B cell (primary cell): Measurements from ENCODE around the gene ARAP2. TPM values are rescaled to one million over a fixed set of nuclear protein-coding genes. Genes with fewer than 3 reads are reported as not detected.

Experiments
- ATAC-seq: fragments of 200-7000 bp; cut with Tn5 transposase; one replicate; pipeline ENCODE4 v1.10.0; 2021; ENCODE audit warnings: low read depth, mild to moderate bottlenecking, moderate number of reproducible peaks, moderate library complexity
- CTCF ChIA-PET: fragments of 350-600 bp; sonication (Branson Sonifier 250); formaldehyde crosslinking; loops from one replicate; lab custom pipeline; 2021; ENCODE audit warnings: antibody characterized with exemption, inconsistent platforms; lab: Charles Lee
- POLR2A ChIA-PET: fragments of 350-600 bp; sonication (Branson Sonifier 250); formaldehyde crosslinking; loops from one replicate; lab custom pipeline; 2021; ENCODE audit warnings: antibody characterized with exemption; lab: Charles Lee
- DNase-seq: peaks from one replicate; pipeline ENCODE4 v3.0.0; 2013
- H2AFZ ChIP-seq: 2 replicates; pipeline ENCODE4 v1.6.1; 2012; ENCODE audit warnings: mild to moderate bottlenecking, low read depth, low read length; ENCODE audit not compliant: insufficient read depth, poor library complexity, severe bottlenecking
- H3K27ac ChIP-seq, 2 donors: 1 replicate in 1 of 2; 2 replicates in 1 of 2; pipeline ENCODE4 v1.5.1; 2012 to 2013; ENCODE audit warnings: low read length in 2 of 2, mild to moderate bottlenecking in 2 of 2, moderate library complexity in 1 of 2
- H3K27me3 ChIP-seq, 4 experiments: fragments of 200-600 bp in 1 of 4; sonication (generic) in 1 of 4; replicated peaks in 1 of 4; 1 replicate in 2 of 4; 2 replicates in 2 of 4; pipeline versions ENCODE4 v1.6.1 to v1.7.0; 2013 to 2016; ENCODE audit warnings: low read length in 3 of 4, mild to moderate bottlenecking in 2 of 4, mixed read lengths in 1 of 4, moderate library complexity in 1 of 4; ENCODE audit not compliant: insufficient read depth in 4 of 4, control insufficient read depth in 3 of 4; ENCODE audit errors: control extremely low read depth in 1 of 4
- H3K36me3 ChIP-seq, 2 experiments: replicated peaks in 1 of 2; 1 replicate in 1 of 2; 2 replicates in 1 of 2; pipeline versions ENCODE4 v1.6.1 to v1.7.1; 2013; ENCODE audit warnings: low read length in 1 of 2; ENCODE audit not compliant: insufficient read depth in 2 of 2, control insufficient read depth in 1 of 2; ENCODE audit errors: control extremely low read depth in 1 of 2, extremely low read depth in 1 of 2
- H3K4me1 ChIP-seq, 2 donors: fragments of 200-600 bp in 1 of 2; sonication (generic) in 1 of 2; 1 replicate in 1 of 2; 2 replicates in 1 of 2; pipeline versions ENCODE4 v1.5.1 to v1.6.1; 2013 to 2017; ENCODE audit warnings: low read length in 2 of 2; ENCODE audit not compliant: control insufficient read depth in 2 of 2, insufficient read depth in 2 of 2
- H3K4me2 ChIP-seq: replicated peaks from 2 replicates; pipeline ENCODE3; 2012; ENCODE audit warnings: mild to moderate bottlenecking, low read depth, low read length; ENCODE audit not compliant: poor library complexity, severe bottlenecking
- H3K4me3 ChIP-seq, 5 experiments: fragments of 200-600 bp in 1 of 5; sonication (generic) in 1 of 5; 1 replicate in 3 of 5; 2 replicates in 2 of 5; pipeline versions ENCODE4 v1.5.1 to v1.7.0; 2011 to 2016; ENCODE audit warnings: low read length in 4 of 5, mild to moderate bottlenecking in 4 of 5, low read depth in 2 of 5, control low read depth in 1 of 5, moderate library complexity in 1 of 5; ENCODE audit not compliant: insufficient read depth in 1 of 5; ENCODE audit errors: control extremely low read depth in 1 of 5, extremely low read depth in 1 of 5
- H3K79me2 ChIP-seq: fragments of 200-600 bp; sonication (generic); one replicate; pipeline ENCODE4 v1.6.0; 2016; ENCODE audit warnings: low read length; ENCODE audit not compliant: control insufficient read depth, insufficient read depth
- H3K9ac ChIP-seq: fragments of 200-600 bp; sonication (generic); 2 replicates; pipeline ENCODE4 v1.6.1; 2017; ENCODE audit warnings: mild to moderate bottlenecking, low read length, moderate library complexity
- H3K9me3 ChIP-seq, 3 donors: one replicate each; pipeline versions ENCODE4 v1.6.1 to v1.7.1; 2013; ENCODE audit warnings: low read length in 2 of 3; ENCODE audit not compliant: control insufficient read depth in 2 of 3, insufficient read depth in 1 of 3; ENCODE audit errors: control extremely low read depth in 1 of 3
- H4K20me1 ChIP-seq: 2 replicates; pipeline ENCODE4 v1.6.0; 2012; ENCODE audit warnings: mild to moderate bottlenecking, low read length; ENCODE audit not compliant: insufficient read depth, control insufficient read depth, poor library complexity, severe bottlenecking
- H3K27ac Mint-ChIP-seq: one replicate; pipeline ENCODE4 v1.8.0; 2021; ENCODE audit warnings: mixed read lengths
- H3K27me3 Mint-ChIP-seq: one replicate; pipeline ENCODE4 v1.8.0; 2021; ENCODE audit warnings: mixed read lengths
- H3K4me1 Mint-ChIP-seq: one replicate; pipeline ENCODE4 v1.8.0; 2021; ENCODE audit warnings: mixed read lengths
- H3K4me3 Mint-ChIP-seq: one replicate; pipeline ENCODE4 v1.8.0; 2021; ENCODE audit warnings: mixed read lengths
- H3K9me3 Mint-ChIP-seq: one replicate; pipeline ENCODE4 v1.8.0; 2022; ENCODE audit warnings: mixed read lengths; ENCODE audit not compliant: insufficient read depth
- EZH2 ChIP-seq: IDR thresholded peaks from 2 replicates; pipeline ENCODE4 v1.6.1; 2012; ENCODE audit warnings: borderline replicate concordance, low read depth, mild to moderate bottlenecking, moderate library complexity, low read length; ENCODE audit not compliant: insufficient read depth, poor library complexity, severe bottlenecking
- WGBS: methylation state at CpG from one replicate; pipeline ENCODE4 v1.1.5; 2013; ENCODE audit warnings: missing lambda C conversion rate; ENCODE audit not compliant: insufficient coverage; 5-methylcytosine and 5-hydroxymethylcytosine counted together
- intact Hi-C: fragments of 100-400 bp; cut with micrococcal nuclease; formaldehyde crosslinking; loops from one replicate; pipeline ENCODE4 v1.10.0; 2022
- polyA plus RNA-seq: library from polyadenylated mRNA; depleted of rRNA; stranded (reverse); fragments of >200 nt; gene quantifications from 2 replicates; pipeline ENCODE4 v1.2.3, GENCODE V29; 2012
- total RNA-seq, 2 donors: library from RNA; stranded (reverse); fragments of 120-200 nt in 1 of 2; gene quantifications; 1 replicate in 1 of 2; 2 replicates in 1 of 2; pipeline versions ENCODE4 v1.2.3 to v1.2.4, GENCODE V29; 2013 to 2022
- TF ChIP-seq, protein P1 (sequence below): fragments of 200-600 bp; IDR thresholded peaks from one replicate; pipeline ENCODE4 v1.8.0; 2022; ENCODE audit warnings: antibody characterized with exemption, mild to moderate bottlenecking

The ARAP2 gene
- total and polyA plus RNA-seq, 2 donors (not counting 1 experiment from before 2014, with no cell fraction given) = 13.2 to 88.0 TPM

DNA sequence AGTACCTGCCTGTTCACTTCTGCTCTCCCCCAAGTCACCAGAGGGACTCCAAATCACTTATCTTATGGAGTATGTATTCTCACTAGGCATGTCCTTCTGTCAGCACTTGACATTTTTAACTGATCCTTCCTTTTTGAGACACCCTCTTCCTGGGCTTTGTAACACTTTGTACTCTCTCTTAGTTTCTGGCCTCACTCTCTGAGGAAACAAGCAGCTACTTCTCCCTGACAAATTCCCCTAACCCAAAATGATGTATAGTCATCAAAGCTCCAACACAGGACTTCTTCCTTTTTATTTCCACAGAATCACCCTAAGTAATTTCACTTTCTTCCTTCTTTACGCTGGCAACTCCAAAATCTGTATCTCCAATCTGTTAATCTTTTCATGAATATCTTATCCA lies 101.8 kb downstream of the ARAP2 start:
- TF ChIP-seq EZH2 = no peak
- TF ChIP-seq, protein P1, sequence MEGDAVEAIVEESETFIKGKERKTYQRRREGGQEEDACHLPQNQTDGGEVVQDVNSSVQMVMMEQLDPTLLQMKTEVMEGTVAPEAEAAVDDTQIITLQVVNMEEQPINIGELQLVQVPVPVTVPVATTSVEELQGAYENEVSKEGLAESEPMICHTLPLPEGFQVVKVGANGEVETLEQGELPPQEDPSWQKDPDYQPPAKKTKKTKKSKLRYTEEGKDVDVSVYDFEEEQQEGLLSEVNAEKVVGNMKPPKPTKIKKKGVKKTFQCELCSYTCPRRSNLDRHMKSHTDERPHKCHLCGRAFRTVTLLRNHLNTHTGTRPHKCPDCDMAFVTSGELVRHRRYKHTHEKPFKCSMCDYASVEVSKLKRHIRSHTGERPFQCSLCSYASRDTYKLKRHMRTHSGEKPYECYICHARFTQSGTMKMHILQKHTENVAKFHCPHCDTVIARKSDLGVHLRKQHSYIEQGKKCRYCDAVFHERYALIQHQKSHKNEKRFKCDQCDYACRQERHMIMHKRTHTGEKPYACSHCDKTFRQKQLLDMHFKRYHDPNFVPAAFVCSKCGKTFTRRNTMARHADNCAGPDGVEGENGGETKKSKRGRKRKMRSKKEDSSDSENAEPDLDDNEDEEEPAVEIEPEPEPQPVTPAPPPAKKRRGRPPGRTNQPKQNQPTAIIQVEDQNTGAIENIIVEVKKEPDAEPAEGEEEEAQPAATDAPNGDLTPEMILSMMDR = no peak
- no peaks in the 10 kb centered on the region for H3K4me1 ChIP-seq
- no peak for DNase-seq
- H4K20me1 ChIP-seq = no peaks in the 10 kb centered on the region
- no peak overlapping the region for H3K27ac Mint-ChIP-seq
- no peak overlapping the region for H3K4me2 ChIP-seq
- H3K27ac ChIP-seq = no peak overlapping the region
- no peaks in the 10 kb centered on the region for H3K27me3 ChIP-seq
- H3K9ac ChIP-seq = no peak overlapping the region
- H2AFZ ChIP-seq = no peak overlapping the region
- H3K9me3 Mint-ChIP-seq = no peaks in the 10 kb centered on the region
- H3K79me2 ChIP-seq = no peaks in the 10 kb centered on the region
- H3K27me3 Mint-ChIP-seq = no peaks in the 10 kb centered on the region
- no peaks in the 10 kb centered on the region for H3K9me3 ChIP-seq
- ChIA-PET POLR2A (no interaction called here), CTCF (no interaction called here)
- no peaks in the 10 kb centered on the region for H3K4me1 Mint-ChIP-seq
- H3K4me3 ChIP-seq = no peak overlapping the region
- intact Hi-C loops = no loop called here
- H3K36me3 ChIP-seq = peaks cover 3 to 42% of the 10 kb centered on the region in 2 experiments
- 87% methylated on average over 1 of the region's 1 CpG for WGBS
- H3K4me3 Mint-ChIP-seq = no peak overlapping the region
- ATAC-seq = no peak

DNA sequence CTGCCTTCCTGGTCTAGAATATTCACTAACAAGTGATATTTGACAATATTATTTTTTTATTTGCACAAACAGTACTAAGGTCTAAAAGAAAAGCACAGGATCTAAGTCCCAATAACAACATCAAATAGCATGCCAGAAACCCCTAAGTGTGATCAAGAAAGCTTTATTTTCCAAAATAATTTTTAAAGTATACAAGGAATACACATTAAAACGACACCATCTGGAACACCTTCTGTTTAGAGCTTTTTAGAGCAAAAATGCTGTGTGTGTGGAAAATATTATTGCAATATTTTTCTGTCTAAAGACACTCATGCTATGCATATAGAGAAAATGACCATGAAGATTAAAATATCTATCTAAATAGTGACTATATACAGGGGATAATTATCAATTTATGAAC lies 103.1 kb downstream of the ARAP2 start:
- Mint-ChIP-seq H3K27me3 (no peaks in the 10 kb centered on the region), H3K27ac (no peak overlapping the region), H3K4me3 (no peak overlapping the region), H3K4me1 (no peaks in the 10 kb centered on the region), H3K9me3 (no peaks in the 10 kb centered on the region)
- no peaks in the 10 kb centered on the region for H3K4me1 ChIP-seq
- WGBS = no CpG with 5 or more reads among the region's 1 CpG
- DNase-seq (no peak), ATAC-seq (no peak)
- no peak overlapping the region for H2AFZ ChIP-seq
- no peaks in the 10 kb centered on the region for H4K20me1 ChIP-seq
- no peak overlapping the region for H3K4me3 ChIP-seq
- no peak overlapping the region for H3K4me2 ChIP-seq
- ChIA-PET POLR2A (no interaction called here), CTCF (interaction anchor here (2.2 kb wide), 1 partner anchor 259 kb away, joined by 6 read pairs; no protein-coding TSS in a partner anchor)
- H3K27me3 ChIP-seq = no peaks in the 10 kb centered on the region
- no peaks in the 10 kb centered on the region for H3K9me3 ChIP-seq
- H3K9ac ChIP-seq = no peak overlapping the region
- intact Hi-C loops = no loop called here
- H3K36me3 ChIP-seq = peaks cover 0 to 36% of the 10 kb centered on the region in 2 experiments
- no peak for TF ChIP-seq EZH2
- TF ChIP-seq, protein P1 = no peak
- no peak overlapping the region for H3K27ac ChIP-seq
- no peaks in the 10 kb centered on the region for H3K79me2 ChIP-seq
